RPMI7951 (cell line): ENCODE measurements around the gene EPHA4. TPM values are rescaled to one million over a fixed set of nuclear protein-coding genes. Genes with fewer than 3 reads are reported as not detected.

Experiments
- DNase-seq: peaks from one replicate; pipeline ENCODE4 v3.0.0-alpha.2; 2012; ENCODE audit warnings: low read depth
- total RNA-seq: library from RNA; depleted of rRNA; stranded (reverse); fragments of >200 nt; shearing (Covaris generic); gene quantifications from 2 replicates; pipeline ENCODE4 v1.2.3, GENCODE V29; 2014

EPHA4 gene
- total RNA-seq, 1 experiment from 2014 or later: 6.1 TPM

- no peak for DNase-seq
Observed at GRCh38 chr2:221504905-221505304, 67.2 kb downstream of the EPHA4 start.

GRCh38 chr2:221503965-221504364, 68.1 kb downstream of the EPHA4 start:
- no peak for DNase-seq

GRCh38 chr2:221502270-221503010, 69.7 kb downstream of the EPHA4 start:
- peak; percentile 76 for DNase-seq

- DNase-seq: no peak
Observed at GRCh38 chr2:221501883-221502269, 70.2 kb downstream of the EPHA4 start.

GRCh38 chr2:221501210-221501882, 70.8 kb downstream of the EPHA4 start:
- DNase-seq: peak; percentile 84

GRCh38 chr2:221500501-221501209, 71.4 kb downstream of the EPHA4 start:
- DNase-seq: no peak

- DNase-seq: no peak
Observed at GRCh38 chr2:221495731-221496130, 76.4 kb downstream of the EPHA4 start.

- DNase-seq: peak; percentile 68
Observed at GRCh38 chr2:221494556-221494955, 77.5 kb downstream of the EPHA4 start.

GRCh38 chr2:221493391-221493790, 78.7 kb downstream of the EPHA4 start:
- no peak for DNase-seq

GRCh38 chr2:221492636-221493035, 79.5 kb downstream of the EPHA4 start:
- DNase-seq: no peak

- no peak for DNase-seq
Observed at GRCh38 chr2:221490506-221491060, 81.5 kb downstream of the EPHA4 start.

GRCh38 chr2:221488136-221488807, 83.8 kb downstream of the EPHA4 start:
- DNase-seq: no peak

GRCh38 chr2:221486106-221486505, 86.0 kb downstream of the EPHA4 start:
- DNase-seq: no peak

- peak; percentile 54 for DNase-seq
Observed at GRCh38 chr2:221485503-221485870, 86.6 kb downstream of the EPHA4 start.

GRCh38 chr2:221484761-221485502, 87.2 kb downstream of the EPHA4 start:
- DNase-seq: no peak

GRCh38 chr2:221482666-221483455, 89.2 kb downstream of the EPHA4 start:
- no peak for DNase-seq

GRCh38 chr2:221480821-221481220, 91.3 kb downstream of the EPHA4 start:
- DNase-seq: no peak

- DNase-seq: no peak
Observed at GRCh38 chr2:221480163-221480562, 91.9 kb downstream of the EPHA4 start.

GRCh38 chr2:221478485-221478863, 93.6 kb downstream of the EPHA4 start:
- no peak for DNase-seq

GRCh38 chr2:221477714-221478484, 94.2 kb downstream of the EPHA4 start:
- DNase-seq: peak; percentile 42
